OCI-LY7 (cell line): Measurements from ENCODE around the gene UGCG.
"Not testable (repeated sequence)": the region's sequence is repeated elsewhere in the genome, so short reads cannot be mapped to it uniquely, and the experiment has no call there.

ENCODE experiments used
- EZH2phosphoT487 ChIP-seq: fragments of 200-600 bp; sonication (generic); IDR thresholded peaks from 2 replicates; pipeline ENCODE4 v1.6.1; 2018; ENCODE audit warnings: low read depth, borderline replicate concordance, mild to moderate bottlenecking, mixed run types, antibody characterized with exemption, low read length, moderate library complexity, mixed read lengths
- TF ChIP-seq, protein P1 (sequence below): fragments of 200-600 bp; sonication (generic); conservative IDR thresholded peaks from 2 replicates; pipeline ENCODE4 v1.5.1; 2014; ENCODE audit warnings: mild to moderate bottlenecking, antibody characterized with exemption, low read length, moderate library complexity, mixed read lengths

DNA sequence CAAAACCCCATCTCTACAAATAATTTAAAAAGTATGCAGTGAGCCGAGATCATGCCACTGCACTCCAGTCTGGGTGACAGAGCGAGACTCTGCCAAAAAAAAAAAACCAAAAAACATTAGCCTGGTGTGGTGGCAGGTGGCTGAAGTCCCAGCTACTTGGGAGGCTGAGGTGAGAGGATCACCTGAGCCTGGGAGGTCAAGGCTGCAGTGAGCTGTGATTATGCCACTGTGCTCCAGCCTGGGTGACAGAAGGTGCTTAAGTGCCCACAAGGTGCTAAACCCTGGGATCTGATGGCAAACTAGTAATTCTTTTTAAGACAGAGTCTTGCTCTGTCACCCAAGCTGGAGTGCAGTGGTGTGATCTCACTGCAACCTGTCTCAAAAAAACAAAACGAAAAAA lies 5.7 kb upstream of the UGCG start:
- TF ChIP-seq, protein P1, sequence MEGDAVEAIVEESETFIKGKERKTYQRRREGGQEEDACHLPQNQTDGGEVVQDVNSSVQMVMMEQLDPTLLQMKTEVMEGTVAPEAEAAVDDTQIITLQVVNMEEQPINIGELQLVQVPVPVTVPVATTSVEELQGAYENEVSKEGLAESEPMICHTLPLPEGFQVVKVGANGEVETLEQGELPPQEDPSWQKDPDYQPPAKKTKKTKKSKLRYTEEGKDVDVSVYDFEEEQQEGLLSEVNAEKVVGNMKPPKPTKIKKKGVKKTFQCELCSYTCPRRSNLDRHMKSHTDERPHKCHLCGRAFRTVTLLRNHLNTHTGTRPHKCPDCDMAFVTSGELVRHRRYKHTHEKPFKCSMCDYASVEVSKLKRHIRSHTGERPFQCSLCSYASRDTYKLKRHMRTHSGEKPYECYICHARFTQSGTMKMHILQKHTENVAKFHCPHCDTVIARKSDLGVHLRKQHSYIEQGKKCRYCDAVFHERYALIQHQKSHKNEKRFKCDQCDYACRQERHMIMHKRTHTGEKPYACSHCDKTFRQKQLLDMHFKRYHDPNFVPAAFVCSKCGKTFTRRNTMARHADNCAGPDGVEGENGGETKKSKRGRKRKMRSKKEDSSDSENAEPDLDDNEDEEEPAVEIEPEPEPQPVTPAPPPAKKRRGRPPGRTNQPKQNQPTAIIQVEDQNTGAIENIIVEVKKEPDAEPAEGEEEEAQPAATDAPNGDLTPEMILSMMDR = not testable (repeated sequence)
- not testable (repeated sequence) for TF ChIP-seq EZH2phosphoT487
